Activated CD8-positive, alpha-beta memory T cell treated with anti-CD3 and anti-CD28 coated beads, Interleukin-2, amount 50 U/mL, for 1 hour (primary cell): ENCODE measurements around the gene CHKB.

Source experiments
- DNase-seq: peaks from one replicate; pipeline ENCODE4 v3.0.0-alpha.2; 2020; ENCODE audit errors: extremely low read depth

CHKB gene

DNA sequence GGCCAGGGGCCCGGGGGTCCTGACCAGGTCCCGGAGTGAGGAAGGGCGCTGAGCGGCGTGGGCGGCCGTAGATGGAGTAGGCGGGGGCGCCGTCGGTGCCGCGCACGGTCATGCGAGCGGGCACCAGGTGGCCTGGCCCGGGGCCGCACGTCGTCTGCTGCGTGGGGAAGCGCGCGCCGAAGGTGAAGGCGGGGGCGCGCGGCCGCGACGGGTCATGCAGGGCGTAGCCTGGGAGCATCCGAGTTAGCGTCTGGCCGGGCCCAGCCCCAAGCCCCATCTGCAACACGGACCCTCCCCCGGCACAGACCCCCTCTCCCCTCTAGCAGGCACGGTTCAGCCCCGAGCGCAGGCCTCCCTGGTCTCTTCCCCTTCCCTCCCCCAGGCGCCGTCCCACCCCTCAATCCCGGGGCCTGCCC, 51.1 kb downstream of the CHKB start:
- DNase-seq = no peak

GRCh38 chr22:50530877-50531545, 51.6 kb downstream of the CHKB start:
- DNase-seq = no peak

- DNase-seq = no peak
These were observed 52.1 kb downstream of the CHKB start for GRCh38 chr22:50530580-50530876.

GRCh38 chr22:50529897-50530579, 52.6 kb downstream of the CHKB start, which contains the start of gene TYMP:
TYMP (minus strand) TSS chr22:50530012; CDS start chr22:50529709, 303 bp downstream.
- no peak for DNase-seq

DNA sequence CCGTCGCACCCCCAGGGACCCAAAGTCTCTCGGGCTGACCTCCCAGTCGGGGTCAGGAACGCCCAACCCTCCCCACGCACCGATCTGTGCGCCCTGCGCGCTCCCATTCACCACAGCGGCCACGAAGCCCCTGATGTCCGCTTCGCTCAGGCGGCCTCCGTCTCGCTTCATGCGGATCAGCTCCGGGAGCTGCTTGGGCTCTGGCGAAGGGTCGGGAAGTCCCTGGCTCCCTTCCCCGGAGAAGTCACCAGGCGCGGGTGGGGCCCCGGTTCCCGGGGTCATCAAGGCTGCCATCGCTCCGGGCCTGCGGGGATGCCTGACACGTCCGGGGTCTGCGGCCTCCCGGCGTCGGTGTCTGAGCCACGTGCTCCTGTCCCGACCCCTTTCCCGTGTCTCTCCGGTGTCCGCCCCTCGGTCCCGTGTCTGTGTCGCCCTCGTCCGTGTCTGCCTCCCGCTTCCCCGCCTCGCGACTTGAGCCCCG, 53.2 kb downstream of the CHKB start:
- no peak for DNase-seq
